Measurements from ENCODE around the gene KRTAP16-1. TPM values are rescaled to one million over a fixed set of nuclear protein-coding genes. Genes with fewer than 3 reads are reported as not detected.

KRTAP16-1 gene
- total and polyA plus RNA-seq, 4 donors = not detected

Small RNA genes lying within 50 kb of the gene (small RNA-seq; reads per million reads assigned to genes)
- gene KRTAP9-10P (ENCODE audit: low replicate concordance) = not detected

Other genes with a start within 250 kb of the KRTAP16-1 start
Only the 30 nearest of the 36 such genes appear.
- gene KRTAP4-16, start 207.1 kb downstream of the KRTAP16-1 start, total RNA-seq = not detected
- not detected for gene KRTAP4-16, start 207.1 kb downstream of the KRTAP16-1 start, polyA plus RNA-seq (ENCODE audit: insufficient read length in 2 of 2)
- gene KRTAP4-9, start 203.9 kb downstream of the KRTAP16-1 start, total RNA-seq = not detected
- gene KRTAP4-9, start 203.9 kb downstream of the KRTAP16-1 start, polyA plus RNA-seq (ENCODE audit: insufficient read length in 2 of 2) = not detected
- gene KRTAP4-11, start 190.9 kb downstream of the KRTAP16-1 start, total RNA-seq = not detected
- not detected for gene KRTAP4-11, start 190.9 kb downstream of the KRTAP16-1 start, polyA plus RNA-seq (ENCODE audit: insufficient read length in 2 of 2)
- not detected for gene KRTAP4-12, start 185.1 kb downstream of the KRTAP16-1 start, total RNA-seq
- gene KRTAP4-12, start 185.1 kb downstream of the KRTAP16-1 start, polyA plus RNA-seq (ENCODE audit: insufficient read length in 2 of 2) = not detected
- gene KRTAP4-6, start 168.8 kb downstream of the KRTAP16-1 start, total RNA-seq = not detected
- not detected for gene KRTAP4-6, start 168.8 kb downstream of the KRTAP16-1 start, polyA plus RNA-seq (ENCODE audit: insufficient read length in 2 of 2)
- not detected for gene KRTAP4-5, start 159.5 kb downstream of the KRTAP16-1 start, total RNA-seq
- not detected for gene KRTAP4-5, start 159.5 kb downstream of the KRTAP16-1 start, polyA plus RNA-seq (ENCODE audit: insufficient read length in 2 of 2)
- gene KRTAP4-4, start 148.6 kb downstream of the KRTAP16-1 start, total RNA-seq = not detected
- not detected for gene KRTAP4-4, start 148.6 kb downstream of the KRTAP16-1 start, polyA plus RNA-seq (ENCODE audit: insufficient read length in 2 of 2)
- gene KRTAP4-3, start 141.1 kb downstream of the KRTAP16-1 start, total RNA-seq = not detected
- not detected for gene KRTAP4-3, start 141.1 kb downstream of the KRTAP16-1 start, polyA plus RNA-seq (ENCODE audit: insufficient read length in 2 of 2)
- gene KRTAP4-2, start 131.1 kb downstream of the KRTAP16-1 start, total RNA-seq = not detected
- not detected for gene KRTAP4-2, start 131.1 kb downstream of the KRTAP16-1 start, polyA plus RNA-seq (ENCODE audit: insufficient read length in 2 of 2)
- gene KRTAP4-1, start 124.4 kb downstream of the KRTAP16-1 start, total RNA-seq = not detected
- gene KRTAP4-1, start 124.4 kb downstream of the KRTAP16-1 start, polyA plus RNA-seq (ENCODE audit: insufficient read length in 2 of 2) = not detected
- gene KRTAP9-1, start 119.4 kb downstream of the KRTAP16-1 start, total RNA-seq = not detected
- gene KRTAP9-1, start 119.4 kb downstream of the KRTAP16-1 start, polyA plus RNA-seq (ENCODE audit: insufficient read length in 2 of 2) = not detected
- not detected for gene KRTAP9-2, start 82.7 kb downstream of the KRTAP16-1 start, total RNA-seq
- not detected for gene KRTAP9-2, start 82.7 kb downstream of the KRTAP16-1 start, polyA plus RNA-seq (ENCODE audit: insufficient read length in 2 of 2)
- gene KRTAP9-3, start 76.9 kb downstream of the KRTAP16-1 start, total RNA-seq = not detected
- gene KRTAP9-3, start 76.9 kb downstream of the KRTAP16-1 start, polyA plus RNA-seq (ENCODE audit: insufficient read length in 2 of 2) = not detected
- not detected for gene KRTAP9-8, start 71.3 kb downstream of the KRTAP16-1 start, total RNA-seq
- gene KRTAP9-8, start 71.3 kb downstream of the KRTAP16-1 start, polyA plus RNA-seq (ENCODE audit: insufficient read length in 2 of 2) = not detected
- gene KRTAP9-4, start 59.6 kb downstream of the KRTAP16-1 start, total RNA-seq = not detected
- gene KRTAP9-4, start 59.6 kb downstream of the KRTAP16-1 start, polyA plus RNA-seq (ENCODE audit: insufficient read length in 2 of 2) = not detected
- not detected for gene KRTAP9-9, start 53.9 kb downstream of the KRTAP16-1 start, total RNA-seq
- gene KRTAP9-9, start 53.9 kb downstream of the KRTAP16-1 start, polyA plus RNA-seq (ENCODE audit: insufficient read length in 2 of 2) = not detected
- gene KRTAP9-6, start 43.9 kb downstream of the KRTAP16-1 start, total RNA-seq = not detected
- gene KRTAP9-6, start 43.9 kb downstream of the KRTAP16-1 start, polyA plus RNA-seq (ENCODE audit: insufficient read length in 2 of 2) = under 1 TPM in 1 of 2 donors, not detected in 1; 0.17 TPM
- not detected for gene KRTAP9-7, start 33.6 kb downstream of the KRTAP16-1 start, total RNA-seq
- not detected for gene KRTAP9-7, start 33.6 kb downstream of the KRTAP16-1 start, polyA plus RNA-seq (ENCODE audit: insufficient read length in 2 of 2)
- not detected for gene KRTAP29-1, start 6.5 kb downstream of the KRTAP16-1 start, total RNA-seq
- not detected for gene KRTAP29-1, start 6.5 kb downstream of the KRTAP16-1 start, polyA plus RNA-seq (ENCODE audit: insufficient read length in 2 of 2)
- not detected for gene KRTAP17-1, start 6.4 kb upstream of the KRTAP16-1 start, total RNA-seq
- not detected for gene KRTAP17-1, start 6.4 kb upstream of the KRTAP16-1 start, polyA plus RNA-seq (ENCODE audit: insufficient read length in 2 of 2)
- gene KRT33A, start 41.5 kb upstream of the KRTAP16-1 start, total RNA-seq = not detected
- not detected for gene KRT33A, start 41.5 kb upstream of the KRTAP16-1 start, polyA plus RNA-seq (ENCODE audit: insufficient read length in 2 of 2)
- gene KRT33B, start 60.5 kb upstream of the KRTAP16-1 start, total RNA-seq = under 1 TPM in 1 of 2 donors, not detected in 1; 0.20 TPM
- gene KRT33B, start 60.5 kb upstream of the KRTAP16-1 start, polyA plus RNA-seq (ENCODE audit: insufficient read length in 2 of 2) = under 1 TPM in 1 of 2 donors, not detected in 1; 0.44 TPM
- not detected for gene KRT34, start 73.0 kb upstream of the KRTAP16-1 start, total RNA-seq
- not detected for gene KRT34, start 73.0 kb upstream of the KRTAP16-1 start, polyA plus RNA-seq (ENCODE audit: insufficient read length in 2 of 2)
- under 1 TPM in 1 of 2 donors, not detected in 1; 0.11 TPM for gene KRT31, start 88.3 kb upstream of the KRTAP16-1 start, total RNA-seq
- under 1 TPM in 1 of 2 donors, not detected in 1; 0.15 TPM for gene KRT31, start 88.3 kb upstream of the KRTAP16-1 start, polyA plus RNA-seq (ENCODE audit: insufficient read length in 2 of 2)
- not detected for gene KRT37, start 115.3 kb upstream of the KRTAP16-1 start, total RNA-seq
- gene KRT37, start 115.3 kb upstream of the KRTAP16-1 start, polyA plus RNA-seq (ENCODE audit: insufficient read length in 2 of 2) = not detected
- not detected for gene KRT38, start 131.7 kb upstream of the KRTAP16-1 start, total RNA-seq
- gene KRT38, start 131.7 kb upstream of the KRTAP16-1 start, polyA plus RNA-seq (ENCODE audit: insufficient read length in 2 of 2) = not detected
- gene KRT32, start 158.1 kb upstream of the KRTAP16-1 start, total RNA-seq = not detected
- gene KRT32, start 158.1 kb upstream of the KRTAP16-1 start, polyA plus RNA-seq (ENCODE audit: insufficient read length in 2 of 2) = not detected
- gene KRT35, start 171.8 kb upstream of the KRTAP16-1 start, total RNA-seq = not detected
- gene KRT35, start 171.8 kb upstream of the KRTAP16-1 start, polyA plus RNA-seq (ENCODE audit: insufficient read length in 2 of 2) = not detected
- gene KRT36, start 180.6 kb upstream of the KRTAP16-1 start, total RNA-seq = not detected
- gene KRT36, start 180.6 kb upstream of the KRTAP16-1 start, polyA plus RNA-seq (ENCODE audit: insufficient read length in 2 of 2) = not detected
- under 1 TPM; 0.30 to 0.83 TPM for gene KRT13, start 196.3 kb upstream of the KRTAP16-1 start, total RNA-seq
- gene KRT13, start 196.3 kb upstream of the KRTAP16-1 start, polyA plus RNA-seq (ENCODE audit: insufficient read length in 2 of 2) = not detected

Measured in spinal cord (tissue), 4 donors.